ENCODE measurements around the gene NDST3.
"Not testable (repeated sequence)": the region's sequence is repeated elsewhere in the genome, so short reads cannot be mapped to it uniquely, and the experiment has no call there.

Gene NDST3

DNA sequence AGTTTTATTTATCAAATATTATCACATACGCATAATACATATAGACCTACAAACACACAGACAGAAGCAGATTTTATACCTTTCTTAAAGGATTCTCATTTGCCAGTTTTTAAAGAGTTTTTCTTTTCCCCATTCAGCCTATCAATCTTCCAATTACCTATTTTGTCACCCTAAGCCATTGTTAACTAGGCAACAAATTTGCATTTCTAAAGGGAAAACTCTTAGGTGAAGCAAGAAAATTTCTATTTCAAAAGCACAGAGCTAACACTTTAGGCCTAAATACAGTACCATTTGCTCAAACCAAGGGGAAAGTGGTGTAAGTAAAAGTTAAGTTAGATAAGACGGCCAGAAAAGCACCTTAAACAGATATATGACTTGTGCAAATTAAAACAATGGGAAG is 156.6 kb downstream of the NDST3 start:
- no peak for DNase-seq

DNA sequence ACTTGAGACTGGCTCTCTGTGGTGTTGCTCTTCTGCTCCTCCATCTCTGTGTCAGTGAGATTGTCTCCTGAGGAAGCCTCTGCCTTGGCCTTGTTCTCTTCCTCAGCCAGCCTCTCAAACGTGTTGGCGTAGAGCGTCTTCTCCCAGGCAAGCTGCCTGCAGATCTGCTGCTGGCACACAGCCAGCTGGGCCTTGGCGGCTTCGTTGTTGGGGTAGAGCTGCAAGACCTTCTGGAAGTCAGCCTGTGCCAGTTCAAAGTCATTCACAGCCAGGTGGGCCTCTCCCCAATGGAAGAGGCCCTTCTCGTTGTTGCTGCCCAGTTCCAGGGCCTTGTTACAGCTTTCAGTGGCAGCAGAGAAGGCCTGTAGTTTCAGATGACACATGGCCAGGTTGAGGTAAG is 159.1 kb downstream of the NDST3 start:
- no peak for DNase-seq

- no peak for DNase-seq
Measured at GRCh38 chr4:118206627-118207026, 172.3 kb downstream of the NDST3 start.

- DNase-seq = no peak
Measured at GRCh38 chr4:118213101-118213500, 178.8 kb downstream of the NDST3 start.

DNA sequence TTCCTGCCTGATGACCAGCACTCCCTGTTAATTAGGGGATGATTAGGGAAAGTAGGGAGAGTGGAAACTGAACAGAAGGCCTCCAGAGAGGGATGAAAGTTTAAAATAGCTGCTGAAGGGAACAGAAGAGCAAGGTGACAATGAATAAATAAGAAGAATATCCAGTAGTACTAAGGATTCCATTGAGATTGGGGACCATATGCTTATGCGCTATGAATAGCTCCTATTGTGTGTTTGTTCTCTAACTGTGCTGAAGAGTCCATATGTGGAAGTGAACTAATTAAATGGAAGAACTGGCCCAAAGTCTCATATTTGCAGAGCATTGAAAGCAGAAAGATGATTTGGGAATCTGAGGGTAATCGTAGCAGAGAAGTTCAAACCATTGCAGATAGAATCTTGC is 181.5 kb downstream of the NDST3 start:
- DNase-seq = no peak

DNA sequence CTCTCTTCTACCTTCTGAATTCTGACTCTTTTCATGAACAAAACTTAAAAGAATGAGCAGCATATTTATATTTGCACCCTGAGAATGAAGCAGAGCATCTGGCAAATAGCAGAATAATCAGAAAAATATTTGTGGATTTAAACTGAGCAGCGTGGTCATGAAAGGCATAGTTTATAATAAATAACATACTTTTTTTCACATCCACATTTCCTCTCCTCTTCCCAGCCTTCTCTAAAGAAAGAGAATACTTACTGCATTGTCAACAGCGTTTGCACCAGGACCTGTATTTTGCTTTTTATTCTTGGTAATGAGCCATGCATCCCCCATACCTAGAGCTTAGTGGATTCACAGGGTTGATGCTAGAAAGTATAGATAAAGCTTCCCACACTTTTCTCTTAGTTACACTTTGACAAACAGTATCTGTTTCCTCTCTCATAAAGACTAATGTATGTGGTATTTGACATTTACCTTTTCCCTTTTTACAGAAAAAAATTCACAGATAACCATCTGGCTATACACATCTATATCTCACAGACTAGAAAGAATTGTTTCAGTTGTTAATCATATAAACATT is 187.0 kb downstream of the NDST3 start:
- DNase-seq = no peak

DNA sequence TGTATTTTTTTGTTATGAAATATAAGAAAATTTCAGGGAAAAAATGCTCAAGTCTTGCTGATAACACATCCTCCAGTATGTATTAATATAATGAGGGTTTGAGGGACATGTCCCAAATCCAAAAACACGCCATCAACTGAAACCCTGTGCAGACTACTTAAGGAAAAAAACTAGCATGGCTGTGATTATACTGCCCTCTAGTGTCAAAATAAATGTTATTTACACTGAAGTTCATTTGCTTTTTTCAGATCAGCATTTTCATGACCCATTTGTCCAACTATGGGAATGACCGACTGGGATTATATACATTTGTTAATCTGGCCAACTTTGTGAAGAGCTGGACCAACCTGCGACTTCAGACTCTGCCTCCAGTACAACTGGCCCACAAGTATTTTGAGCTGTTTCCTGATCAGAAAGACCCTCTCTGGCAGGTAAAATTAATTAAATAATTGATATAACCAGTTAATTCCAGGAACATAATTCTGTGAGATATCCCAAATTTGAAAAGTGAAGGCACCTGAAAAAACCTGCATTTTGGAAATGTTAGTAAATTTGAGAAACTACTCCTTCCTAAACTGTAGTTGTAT is 190.1 kb downstream of the NDST3 start:
- DNase-seq = peak; percentile 28

- DNase-seq = no peak
Measured at GRCh38 chr4:118225511-118225910, 191.2 kb downstream of the NDST3 start.

DNA sequence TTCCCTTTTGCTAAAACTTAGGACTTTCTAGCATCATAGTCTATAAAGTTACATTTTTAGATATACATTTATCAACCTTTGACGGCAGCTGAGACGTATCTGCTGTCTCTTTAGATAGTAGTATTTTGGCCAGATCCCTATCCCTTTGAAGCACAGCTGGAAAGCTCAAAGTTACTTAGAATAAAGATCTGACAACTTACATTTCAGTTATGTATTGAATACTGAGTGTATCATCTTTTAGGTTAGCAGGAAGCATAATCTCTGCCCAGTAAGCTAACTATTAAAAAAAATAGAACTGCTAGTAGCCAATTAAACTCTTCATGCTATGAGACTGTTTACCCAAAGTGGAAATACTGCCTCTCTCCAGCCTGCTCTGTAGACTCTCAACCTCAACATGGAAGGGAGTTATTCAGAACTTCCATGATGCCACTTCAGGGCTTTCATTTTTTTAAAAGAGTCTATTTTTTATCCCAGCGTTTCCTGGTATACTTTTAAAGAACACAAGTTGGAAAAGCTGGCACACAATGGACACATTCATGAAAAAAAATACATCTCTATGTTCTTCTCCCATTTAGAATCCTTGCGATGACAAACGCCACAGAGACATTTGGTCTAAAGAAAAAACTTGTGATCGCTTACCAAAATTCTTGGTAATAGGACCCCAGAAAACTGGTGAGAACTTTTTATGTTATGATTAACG is 192.2 kb downstream of the NDST3 start:
- no peak for DNase-seq

DNA sequence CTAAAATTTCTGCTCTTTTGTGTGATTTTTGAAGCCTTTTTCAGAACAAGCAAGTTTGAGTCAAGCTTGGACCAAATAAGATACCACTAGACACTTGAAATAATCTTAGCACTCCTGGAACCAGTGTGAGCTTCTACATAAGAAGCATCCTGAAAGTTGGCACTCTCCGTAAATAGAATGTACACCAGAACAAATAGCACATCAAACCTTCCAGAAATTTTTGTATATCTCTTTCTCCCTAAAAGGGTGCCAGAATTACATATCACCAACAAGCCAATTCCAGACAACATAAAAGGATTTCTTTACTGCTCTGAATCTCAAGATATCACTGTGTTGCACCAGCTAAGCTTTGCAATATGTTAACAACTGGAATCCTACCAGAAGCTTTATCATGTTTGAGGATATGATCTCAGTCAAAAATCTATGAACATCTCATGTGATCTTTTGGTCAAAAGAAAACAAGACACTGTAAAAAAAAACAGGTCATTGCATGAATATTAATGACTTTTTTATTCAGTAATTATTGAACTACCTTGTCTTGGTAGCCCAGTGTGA is 201.4 kb downstream of the NDST3 start:
- DNase-seq = no peak

DNA sequence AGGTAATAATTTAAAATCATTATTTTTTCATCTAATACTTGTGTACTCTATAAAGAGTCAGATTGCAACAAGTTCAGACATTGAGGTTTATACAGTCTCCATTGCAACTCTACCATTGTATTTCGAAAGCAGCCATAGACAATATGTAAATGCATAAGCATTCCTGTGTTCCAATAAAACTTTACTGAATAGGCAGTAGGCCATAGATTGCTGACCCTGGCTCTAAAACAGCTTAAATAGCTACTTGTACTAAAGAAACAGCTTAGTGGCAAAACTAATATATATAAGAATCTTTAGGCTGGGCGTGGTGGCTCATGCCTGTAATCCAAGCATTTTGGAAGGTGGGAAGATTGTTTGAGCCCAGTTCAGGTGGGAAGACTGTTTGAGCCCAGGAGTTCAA is 203.2 kb downstream of the NDST3 start:
- no peak for DNase-seq

GRCh38 chr4:118249890-118250289 is 215.6 kb downstream of the NDST3 start:
- DNase-seq = no peak

DNA sequence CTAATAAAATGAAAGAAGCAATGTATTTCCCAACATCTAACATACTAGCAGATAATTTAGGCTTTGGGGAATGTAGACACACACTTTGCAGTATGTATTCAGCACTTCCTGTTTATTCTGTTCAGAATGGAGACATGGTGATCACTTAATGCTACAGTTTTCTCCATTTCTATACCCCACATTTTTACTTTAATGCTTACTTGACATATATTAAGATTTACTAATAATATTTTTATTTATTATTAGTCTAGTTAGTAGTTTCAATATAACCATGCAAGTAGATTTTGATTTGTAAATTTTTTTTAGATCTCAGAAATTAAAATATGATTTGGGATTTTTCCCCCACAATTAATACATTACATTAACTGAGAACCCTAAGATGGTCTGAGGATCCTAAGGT is 220.1 kb downstream of the NDST3 start:
- no peak for DNase-seq

DNA sequence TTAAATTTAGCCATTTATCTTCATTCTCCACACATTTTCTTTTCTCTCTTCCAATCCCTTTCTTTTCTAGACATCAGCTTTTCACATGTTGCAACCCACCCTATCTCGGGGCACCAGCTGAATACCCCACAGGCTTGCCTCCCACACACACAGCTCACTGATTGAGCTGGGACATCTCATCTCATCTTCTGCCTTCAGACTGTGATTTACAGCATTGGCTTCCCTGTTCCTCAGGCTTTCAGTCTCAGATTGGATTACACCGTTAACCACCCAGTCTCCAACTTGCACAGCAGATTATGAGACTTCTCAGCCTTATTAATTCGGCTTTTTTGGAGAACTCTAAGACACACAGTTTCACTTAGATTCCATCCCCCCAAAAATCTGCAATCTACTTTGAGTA is 224.8 kb downstream of the NDST3 start:
- DNase-seq = no peak

- no peak for DNase-seq
Measured at GRCh38 chr4:118260309-118260708, 226.0 kb downstream of the NDST3 start.

GRCh38 chr4:118264096-118264495 is 229.8 kb downstream of the NDST3 start:
- DNase-seq = no peak

DNA sequence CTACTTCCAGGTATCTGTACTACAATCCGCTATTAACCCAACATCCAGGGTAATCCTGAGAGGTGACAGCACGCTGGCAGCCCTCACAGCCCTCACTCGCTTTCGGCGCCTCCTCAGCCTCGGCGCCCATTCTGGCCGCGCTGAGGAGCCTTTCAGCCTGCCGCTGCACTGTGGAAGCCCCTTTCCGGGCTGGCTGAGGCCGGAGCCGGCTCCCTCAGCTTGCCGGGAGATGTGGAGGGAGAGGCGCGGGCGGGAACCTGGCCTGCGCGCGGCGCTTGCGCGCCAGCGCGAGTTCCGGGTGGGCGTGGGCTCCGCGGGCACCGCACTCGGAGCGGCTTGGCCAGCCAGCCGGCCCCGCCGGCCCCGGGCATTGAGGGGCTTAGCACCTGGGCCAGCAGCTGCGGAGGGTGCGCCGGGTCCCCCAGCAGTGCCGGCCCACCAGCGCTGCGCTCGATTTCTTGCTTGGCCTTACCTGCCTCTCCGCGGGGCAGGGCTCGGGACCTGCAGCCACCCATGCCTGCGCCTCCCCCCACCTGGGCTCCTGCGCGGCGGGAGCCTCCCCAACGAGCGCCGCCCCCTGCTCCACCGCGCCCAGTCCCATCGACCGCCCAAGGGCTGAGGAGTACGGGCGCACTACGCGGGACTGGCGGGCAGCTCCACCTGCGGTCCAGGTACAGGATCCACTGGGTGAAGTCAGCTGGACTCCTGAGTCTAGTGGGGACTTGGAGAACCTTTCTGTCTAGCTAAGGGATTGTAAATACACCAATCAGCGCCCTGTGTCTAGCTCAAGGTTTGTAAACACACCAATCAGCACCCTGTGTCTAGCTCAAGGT is 231.2 kb downstream of the NDST3 start:
- DNase-seq = no peak

GRCh38 chr4:118266145-118266496 is 231.8 kb downstream of the NDST3 start:
- not testable (repeated sequence) for DNase-seq

DNA sequence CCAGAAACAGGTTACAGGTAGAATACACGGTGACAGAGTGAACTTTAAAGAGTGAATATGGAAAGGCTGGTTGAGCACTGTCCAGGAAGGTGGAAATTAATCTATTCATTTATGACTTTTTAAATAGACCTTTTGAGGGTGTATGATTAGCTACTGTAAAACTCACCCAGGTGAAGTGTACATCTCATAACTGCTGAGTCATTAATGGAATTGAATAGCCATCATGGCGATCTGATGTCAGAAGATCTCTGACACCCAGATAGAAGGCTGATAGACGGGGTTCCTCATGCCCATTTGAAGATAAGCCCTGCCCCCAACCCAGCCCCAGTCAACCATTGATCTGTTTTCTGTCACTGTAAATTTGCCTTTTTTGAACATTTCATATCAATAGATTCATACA is 234.5 kb downstream of the NDST3 start:
- no peak for DNase-seq

- peak; percentile 40 for DNase-seq
Measured at GRCh38 chr4:118270492-118270891, 236.2 kb downstream of the NDST3 start.

GRCh38 chr4:118271788-118272187 is 237.5 kb downstream of the NDST3 start:
- no peak for DNase-seq

DNA sequence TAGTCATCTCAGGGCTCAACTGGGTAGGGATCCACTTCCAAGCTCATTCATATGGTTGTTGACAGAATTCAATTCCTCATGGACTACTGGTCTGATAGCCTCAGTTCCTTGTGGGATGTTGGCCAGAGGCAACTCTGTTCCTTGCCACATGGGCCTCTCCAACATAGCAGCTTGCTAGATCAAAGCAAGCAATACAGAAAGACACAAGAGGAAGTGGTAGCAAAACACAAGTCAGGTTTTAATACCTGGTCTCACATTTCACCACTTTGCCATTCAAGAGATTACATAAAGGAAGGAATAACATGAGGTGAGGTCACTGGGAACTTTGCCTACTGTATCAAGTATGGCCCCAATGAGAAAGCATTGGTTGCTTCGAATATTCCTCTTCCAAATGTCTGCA is 239.4 kb downstream of the NDST3 start:
- peak; percentile 59 for DNase-seq

- DNase-seq = no peak
Measured at GRCh38 chr4:118276580-118276979, 242.3 kb downstream of the NDST3 start.

DNA sequence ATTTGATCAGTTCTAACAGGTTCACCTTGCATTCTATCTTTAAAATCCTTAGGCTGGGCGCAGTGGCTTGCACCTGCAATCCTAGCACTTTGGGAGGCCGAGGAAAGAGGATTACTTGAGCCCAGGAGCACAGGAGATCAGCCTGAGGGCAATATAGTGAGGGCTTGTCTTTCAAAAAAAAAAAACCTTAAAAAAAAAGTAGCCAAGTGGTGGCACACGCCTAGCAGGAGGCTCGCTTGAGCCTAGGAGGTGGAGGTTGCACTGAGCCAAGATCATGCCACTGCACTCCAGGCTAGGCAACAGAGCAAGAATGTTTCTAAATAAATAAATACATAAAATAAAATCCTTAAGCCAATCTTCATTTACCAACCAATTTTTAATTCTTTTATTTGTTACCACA is 243.0 kb downstream of the NDST3 start:
- DNase-seq = no peak

All from NCI-H2029 (cell line).